ENCODE data around the gene PDE4D.

The PDE4D gene

DNA sequence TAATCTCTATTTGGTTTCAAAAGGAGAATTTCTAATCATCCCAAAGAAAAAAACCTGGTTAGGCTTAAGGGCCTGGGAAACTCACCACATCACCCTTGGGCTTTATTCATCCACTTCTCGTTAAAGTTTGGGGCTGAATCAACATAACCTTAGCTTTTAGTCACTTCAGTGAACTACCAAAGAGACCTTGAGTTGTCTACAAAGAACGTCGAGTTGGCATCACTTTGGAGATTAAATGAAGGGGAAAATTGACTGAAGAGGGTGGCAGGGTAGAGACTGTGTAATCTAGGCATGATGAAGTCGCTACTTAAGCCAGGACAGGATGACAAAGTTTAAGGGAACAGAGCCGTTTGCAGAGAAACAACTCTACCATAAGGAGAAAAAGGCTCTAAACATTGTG is 969.2 kb downstream of the PDE4D start:
- DNase-seq (ENCODE audit: extremely low spot score): no peak
- no peak for TF ChIP-seq L3MBTL2 (conservative IDR thresholded peaks at IDR 0.05)
- TF ChIP-seq SP1 (IDR thresholded peaks at IDR 0.05): no peak
- TF ChIP-seq ARNT (IDR thresholded peaks at IDR 0.05): no peak
- TF ChIP-seq FOXK2 (IDR thresholded peaks at IDR 0.05): no peak
- TF ChIP-seq CTBP1 (IDR thresholded peaks at IDR 0.05; ENCODE audit: borderline replicate concordance): no peak
- TF ChIP-seq TARDBP (IDR thresholded peaks at IDR 0.05): no peak
- TF ChIP-seq FOXA1 (IDR thresholded peaks at IDR 0.05): no peak
- TF ChIP-seq FOXM1 (IDR thresholded peaks at IDR 0.05; ENCODE audit: borderline replicate concordance): no peak
- no peak for TF ChIP-seq HDGF (IDR thresholded peaks at IDR 0.05; ENCODE audit: borderline replicate concordance)
- no peak for TF ChIP-seq BHLHE40 (IDR thresholded peaks at IDR 0.05; ENCODE audit: borderline replicate concordance)
- no peak for TF ChIP-seq LEF1 (IDR thresholded peaks at IDR 0.05; ENCODE audit: borderline replicate concordance)
- TF ChIP-seq NFRKB (IDR thresholded peaks at IDR 0.05): no peak
- TF ChIP-seq ELF4 (IDR thresholded peaks at IDR 0.05): no peak
- no peak for TF ChIP-seq ZNF384 (IDR thresholded peaks at IDR 0.05)
- TF ChIP-seq SUZ12 (IDR thresholded peaks at IDR 0.05): no peak
- TF ChIP-seq PKNOX1 (IDR thresholded peaks at IDR 0.05): no peak
- CTCF ChIA-PET: interaction anchor here (0.6 kb wide), 1 partner anchor 10 kb away, joined by 3 read pairs; no protein-coding TSS in a partner anchor
- POLR2A ChIA-PET: no interaction called here

GRCh38 chr5:58923355-58923754 is 970.2 kb downstream of the PDE4D start:
- no peak for DNase-seq (ENCODE audit: extremely low spot score)
- ChIA-PET CTCF (no interaction called here), POLR2A (no interaction called here)
- TF ChIP-seq CTBP1 (IDR thresholded peaks at IDR 0.05; ENCODE audit: borderline replicate concordance) (no peak), TARDBP (IDR thresholded peaks at IDR 0.05) (no peak), FOXA1 (IDR thresholded peaks at IDR 0.05) (no peak), BHLHE40 (IDR thresholded peaks at IDR 0.05; ENCODE audit: borderline replicate concordance) (no peak), ARNT (IDR thresholded peaks at IDR 0.05) (no peak), FOXM1 (IDR thresholded peaks at IDR 0.05; ENCODE audit: borderline replicate concordance) (no peak), HDGF (IDR thresholded peaks at IDR 0.05; ENCODE audit: borderline replicate concordance) (no peak), L3MBTL2 (conservative IDR thresholded peaks at IDR 0.05) (no peak), SUZ12 (IDR thresholded peaks at IDR 0.05) (no peak), NFRKB (IDR thresholded peaks at IDR 0.05) (no peak), ZNF384 (IDR thresholded peaks at IDR 0.05) (no peak), LEF1 (IDR thresholded peaks at IDR 0.05; ENCODE audit: borderline replicate concordance) (no peak), SP1 (IDR thresholded peaks at IDR 0.05) (no peak), PKNOX1 (IDR thresholded peaks at IDR 0.05) (no peak)

DNA sequence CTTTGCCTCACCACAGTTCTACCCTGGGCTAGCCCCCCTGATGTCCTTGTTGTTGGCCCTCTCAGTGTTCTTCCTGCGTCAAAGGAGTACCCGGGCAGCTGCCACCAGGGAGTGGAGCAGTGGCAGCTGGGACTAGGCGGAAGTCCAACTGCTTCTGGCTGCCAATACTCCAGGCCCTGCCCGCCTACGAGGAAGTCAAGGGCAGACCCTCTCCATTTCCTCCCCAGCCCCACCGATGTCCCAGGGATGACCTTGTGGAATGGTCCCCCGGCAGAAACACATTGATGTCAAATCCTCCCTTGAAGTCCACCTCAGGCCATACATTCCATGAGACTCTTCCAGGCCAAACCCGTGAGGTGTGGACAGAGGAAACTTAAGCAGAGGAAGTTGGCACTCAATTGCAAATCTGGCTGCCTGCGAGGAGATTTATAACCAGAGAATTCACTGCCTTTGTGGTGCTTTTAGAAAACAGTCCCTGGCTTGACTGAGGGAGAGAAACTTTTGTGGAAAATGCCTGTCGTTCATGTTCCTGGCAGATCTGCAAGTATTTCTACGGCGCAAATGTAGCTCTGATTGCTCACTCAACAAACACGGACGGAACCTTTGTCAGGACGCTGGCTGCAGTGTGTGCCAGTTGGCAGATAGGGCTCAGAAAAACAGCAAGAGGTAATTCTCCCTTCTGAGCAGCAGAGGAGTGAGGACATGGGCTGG is 970.9 kb downstream of the PDE4D start:
- POLR2A ChIA-PET: no interaction called here
- TF ChIP-seq L3MBTL2 (conservative IDR thresholded peaks at IDR 0.05) (no peak), BHLHE40 (IDR thresholded peaks at IDR 0.05; ENCODE audit: borderline replicate concordance) (no peak), NFRKB (IDR thresholded peaks at IDR 0.05) (no peak), LEF1 (IDR thresholded peaks at IDR 0.05; ENCODE audit: borderline replicate concordance) (no peak)
- CTCF ChIA-PET: no interaction called here
- DNase-seq (ENCODE audit: extremely low spot score): no peak

GRCh38 chr5:58921159-58921558 is 972.4 kb downstream of the PDE4D start:
- POLR2A ChIA-PET: no interaction called here
- TF ChIP-seq ELF4 (IDR thresholded peaks at IDR 0.05) (no peak), SP1 (IDR thresholded peaks at IDR 0.05) (no peak), CTBP1 (IDR thresholded peaks at IDR 0.05; ENCODE audit: borderline replicate concordance) (no peak), L3MBTL2 (conservative IDR thresholded peaks at IDR 0.05) (no peak), NFRKB (IDR thresholded peaks at IDR 0.05) (no peak), TARDBP (IDR thresholded peaks at IDR 0.05) (no peak), PKNOX1 (IDR thresholded peaks at IDR 0.05) (no peak), ARNT (IDR thresholded peaks at IDR 0.05) (no peak), FOXA1 (IDR thresholded peaks at IDR 0.05) (no peak), SUZ12 (IDR thresholded peaks at IDR 0.05) (no peak), LEF1 (IDR thresholded peaks at IDR 0.05; ENCODE audit: borderline replicate concordance) (no peak), FOXK2 (IDR thresholded peaks at IDR 0.05) (no peak), HDGF (IDR thresholded peaks at IDR 0.05; ENCODE audit: borderline replicate concordance) (no peak)
- no peak for DNase-seq (ENCODE audit: extremely low spot score)
- CTCF ChIA-PET: no interaction called here

GRCh38 chr5:58919833-58920232 is 973.7 kb downstream of the PDE4D start:
- TF ChIP-seq SUZ12 (IDR thresholded peaks at IDR 0.05) (no peak), ZNF384 (IDR thresholded peaks at IDR 0.05) (no peak), PKNOX1 (IDR thresholded peaks at IDR 0.05) (no peak), LEF1 (IDR thresholded peaks at IDR 0.05; ENCODE audit: borderline replicate concordance) (no peak), CTBP1 (IDR thresholded peaks at IDR 0.05; ENCODE audit: borderline replicate concordance) (no peak), SP1 (IDR thresholded peaks at IDR 0.05) (no peak), ELF4 (IDR thresholded peaks at IDR 0.05) (no peak), FOXM1 (IDR thresholded peaks at IDR 0.05; ENCODE audit: borderline replicate concordance) (no peak), TARDBP (IDR thresholded peaks at IDR 0.05) (no peak), BHLHE40 (IDR thresholded peaks at IDR 0.05; ENCODE audit: borderline replicate concordance) (no peak), ARNT (IDR thresholded peaks at IDR 0.05) (no peak), FOXK2 (IDR thresholded peaks at IDR 0.05) (no peak), HDGF (IDR thresholded peaks at IDR 0.05; ENCODE audit: borderline replicate concordance) (no peak), NFRKB (IDR thresholded peaks at IDR 0.05) (no peak), L3MBTL2 (conservative IDR thresholded peaks at IDR 0.05) (no peak), FOXA1 (IDR thresholded peaks at IDR 0.05) (no peak)
- ChIA-PET POLR2A (no interaction called here), CTCF (no interaction called here)
- DNase-seq (ENCODE audit: extremely low spot score): no peak

Data from HEK293T (cell line).